Astrocyte (in vitro differentiated cells and primary cell): Measurements from ENCODE around the gene USP22.

ENCODE experiments used
- CTCF ChIP-seq: IDR thresholded peaks from 2 replicates; pipeline ENCODE4 v1.5.1; 2011; ENCODE audit warnings: low read depth, mild to moderate bottlenecking, inconsistent platforms, low read length, moderate library complexity; ENCODE audit not compliant: insufficient read depth
- EZH2 ChIP-seq: IDR thresholded peaks from 2 replicates; pipeline ENCODE4 v1.6.1; 2012; ENCODE audit warnings: mild to moderate bottlenecking, low read length, inconsistent platforms; ENCODE audit not compliant: insufficient read depth

GRCh38 chr17:20997711-20998570 lies 44.9 kb downstream of the USP22 start:
- TF ChIP-seq CTCF, result no peak
- TF ChIP-seq EZH2, result no peak
